GM19455 (cell line): Measurements from ENCODE around the gene RAD51AP2.

ENCODE experiments used
- ATAC-seq: cut with Tn5 transposase; IDR thresholded peaks from one replicate; pipeline ENCODE4 v1.9.1; 2021; ENCODE audit not compliant: unreplicated experiment

The RAD51AP2 gene

GRCh38 chr2:17471979-17472378 is 46.3 kb downstream of the RAD51AP2 start:
- no peak for ATAC-seq

DNA sequence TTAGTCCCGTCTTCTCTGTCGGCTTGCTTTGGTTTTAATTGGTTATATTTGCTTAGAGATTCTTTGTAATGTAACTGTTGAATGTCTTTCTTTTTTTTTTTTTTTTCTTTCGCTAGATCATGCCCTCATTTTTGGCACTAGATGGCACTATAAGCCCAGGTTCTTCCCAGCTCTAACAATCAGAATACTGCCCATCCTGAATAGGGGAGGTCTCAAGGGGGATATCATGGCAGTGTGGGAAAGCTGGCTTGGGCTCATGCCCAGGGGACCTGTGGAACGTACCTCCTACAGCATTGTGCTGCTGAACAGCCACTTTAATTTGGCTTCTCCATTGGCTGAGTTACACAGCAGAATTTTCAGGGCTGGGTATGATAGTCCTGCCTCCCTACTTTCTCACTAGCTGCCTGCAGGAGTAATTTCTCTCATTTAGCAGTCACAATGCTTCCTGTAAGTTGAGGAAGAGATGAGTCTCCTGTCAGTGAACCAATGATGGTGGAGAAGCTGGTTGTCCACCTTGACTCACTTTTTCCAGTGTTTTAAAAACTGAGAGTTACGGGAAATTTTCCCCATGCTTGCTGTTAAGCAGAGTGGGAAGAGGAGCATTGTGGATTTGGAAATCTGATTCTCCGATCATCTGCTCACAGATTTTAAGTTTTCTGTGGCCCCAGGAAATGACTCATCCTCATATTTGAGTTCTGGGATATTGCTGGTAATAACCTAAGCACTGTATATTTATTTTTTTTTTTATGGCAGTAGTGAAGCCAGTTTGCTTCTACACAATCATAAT is 47.2 kb downstream of the RAD51AP2 start:
- no peak for ATAC-seq

DNA sequence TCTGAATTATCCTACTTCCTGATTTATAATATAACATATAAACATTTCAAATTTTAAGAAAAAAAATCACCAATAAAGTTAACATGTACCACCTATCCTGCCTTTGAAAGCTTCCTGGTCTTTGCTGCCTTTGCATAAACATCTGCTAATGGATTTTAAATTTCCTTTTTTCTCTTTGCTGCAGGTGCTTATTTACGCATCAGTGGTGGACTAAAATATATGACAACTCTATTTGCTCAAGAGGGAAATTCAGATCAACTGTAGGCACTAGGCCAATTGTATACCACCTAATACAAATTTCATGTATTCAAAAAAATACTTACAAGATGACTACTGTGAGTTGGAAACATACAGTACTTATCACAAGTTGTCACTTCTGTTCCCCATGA is 57.2 kb downstream of the RAD51AP2 start:
- ATAC-seq: no peak
